ENCODE measurements around the gene AP4M1.

- no peak for TF ChIP-seq CTCF (conservative IDR thresholded peaks at IDR 0.05)
- TF ChIP-seq ZFX (IDR thresholded peaks at IDR 0.05): no peak
These were observed 13.6 kb downstream of the AP4M1 start for GRCh38 chr7:100115026-100115425.
